HG02970 (cell line): ENCODE data around the gene ESRRB.

Source experiments
- ATAC-seq: cut with Tn5 transposase; IDR thresholded peaks from one replicate; pipeline ENCODE4 v1.9.1; 2021; ENCODE audit warnings: mild to moderate bottlenecking, moderate library complexity, moderate number of reproducible peaks; ENCODE audit not compliant: unreplicated experiment, low FRiP score

ESRRB gene

DNA sequence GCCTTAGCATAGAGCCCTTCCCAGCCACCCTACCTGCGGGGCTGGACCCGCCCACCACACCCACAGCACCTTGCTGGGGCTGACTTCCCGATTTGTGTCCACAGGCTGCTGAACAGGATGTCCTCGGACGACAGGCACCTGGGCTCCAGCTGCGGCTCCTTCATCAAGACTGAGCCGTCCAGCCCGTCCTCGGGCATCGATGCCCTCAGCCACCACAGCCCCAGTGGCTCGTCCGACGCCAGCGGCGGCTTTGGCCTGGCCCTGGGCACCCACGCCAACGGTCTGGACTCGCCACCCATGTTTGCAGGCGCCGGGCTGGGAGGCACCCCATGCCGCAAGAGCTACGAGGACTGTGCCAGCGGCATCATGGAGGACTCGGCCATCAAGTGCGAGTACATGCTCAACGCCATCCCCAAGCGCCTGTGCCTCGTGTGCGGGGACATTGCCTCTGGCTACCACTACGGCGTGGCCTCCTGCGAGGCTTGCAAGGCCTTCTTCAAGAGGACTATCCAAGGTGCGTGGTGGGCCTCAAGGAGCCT lies 63.4 kb downstream of the ESRRB start:
- no peak for ATAC-seq

DNA sequence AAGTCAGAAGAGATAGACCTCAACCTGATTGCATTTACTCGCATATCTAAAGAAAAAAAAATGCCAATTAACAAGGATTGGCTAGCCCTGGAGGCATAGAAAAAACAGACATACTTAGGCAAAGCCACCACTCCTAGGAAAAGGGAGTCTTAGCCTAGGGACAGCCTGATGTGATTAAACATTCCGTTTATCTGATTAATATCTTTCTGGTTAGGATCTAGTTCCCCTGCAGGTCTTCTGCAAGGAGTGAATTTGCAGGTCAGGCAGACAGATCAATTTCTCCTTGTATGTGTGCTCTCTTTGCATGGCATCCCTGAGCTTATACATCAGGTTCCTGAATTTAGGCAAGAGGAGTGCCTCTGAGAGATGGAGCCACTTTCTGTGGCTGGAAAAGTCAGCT lies 70.5 kb downstream of the ESRRB start:
- ATAC-seq, result no peak

DNA sequence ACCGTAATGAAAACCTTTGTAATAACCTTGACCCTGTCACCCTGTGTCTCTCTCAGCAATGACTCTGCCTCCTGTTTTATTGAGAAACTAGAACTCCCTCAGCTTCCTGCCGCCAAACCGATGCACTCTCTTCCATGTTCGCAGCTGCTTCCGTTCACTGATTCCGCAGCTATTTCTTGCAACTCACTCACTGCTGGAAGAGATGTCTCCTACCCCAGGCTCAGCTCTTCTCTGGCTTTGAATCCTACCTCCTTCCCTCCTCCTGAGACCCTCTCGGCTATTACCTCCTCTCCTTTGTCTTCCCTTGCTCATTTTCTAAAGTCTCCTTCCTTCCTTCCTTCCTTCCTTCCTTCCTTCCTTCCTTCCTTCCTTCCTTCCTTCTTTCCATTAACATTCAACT lies 71.0 kb downstream of the ESRRB start:
- no peak for ATAC-seq

DNA sequence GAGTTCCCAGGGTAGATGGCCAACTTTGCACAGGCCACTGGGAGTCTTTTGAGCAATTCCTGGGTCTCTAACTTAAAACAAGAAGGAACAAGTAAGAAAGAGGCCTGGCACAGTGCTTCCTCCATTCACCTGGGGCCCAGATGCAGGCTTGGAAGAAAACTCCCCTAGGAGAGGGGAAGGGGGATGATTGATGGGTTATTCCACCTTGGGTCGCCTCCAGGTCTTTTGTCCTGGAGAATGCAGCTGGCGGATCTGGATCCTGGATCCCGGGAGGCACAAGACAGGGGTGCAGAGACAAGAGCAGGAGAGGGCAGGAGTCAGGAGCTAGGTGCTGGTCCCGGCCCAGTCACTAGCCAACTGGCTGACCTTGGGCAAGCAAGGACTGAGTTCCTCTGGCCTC lies 74.5 kb downstream of the ESRRB start:
- ATAC-seq, result no peak

DNA sequence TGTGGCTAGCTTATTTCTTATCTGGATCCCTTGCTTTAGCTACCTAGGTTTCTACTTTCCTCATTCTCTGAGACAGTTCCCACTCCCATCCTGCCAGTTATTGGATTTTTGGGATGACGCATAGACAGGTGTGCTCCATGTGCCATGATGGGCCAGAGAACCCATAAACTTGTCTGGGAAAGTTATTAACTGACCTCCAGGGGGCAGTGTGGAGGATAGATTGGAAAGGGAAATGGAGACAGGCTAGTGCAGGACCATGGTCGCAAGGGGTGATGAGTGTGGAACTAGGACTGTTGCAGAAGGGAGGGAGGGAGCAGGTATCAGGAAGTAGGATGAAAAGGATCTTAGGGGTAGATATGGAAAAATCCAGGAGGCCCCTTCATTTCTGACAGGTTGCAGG lies 80.3 kb downstream of the ESRRB start:
- no peak for ATAC-seq

DNA sequence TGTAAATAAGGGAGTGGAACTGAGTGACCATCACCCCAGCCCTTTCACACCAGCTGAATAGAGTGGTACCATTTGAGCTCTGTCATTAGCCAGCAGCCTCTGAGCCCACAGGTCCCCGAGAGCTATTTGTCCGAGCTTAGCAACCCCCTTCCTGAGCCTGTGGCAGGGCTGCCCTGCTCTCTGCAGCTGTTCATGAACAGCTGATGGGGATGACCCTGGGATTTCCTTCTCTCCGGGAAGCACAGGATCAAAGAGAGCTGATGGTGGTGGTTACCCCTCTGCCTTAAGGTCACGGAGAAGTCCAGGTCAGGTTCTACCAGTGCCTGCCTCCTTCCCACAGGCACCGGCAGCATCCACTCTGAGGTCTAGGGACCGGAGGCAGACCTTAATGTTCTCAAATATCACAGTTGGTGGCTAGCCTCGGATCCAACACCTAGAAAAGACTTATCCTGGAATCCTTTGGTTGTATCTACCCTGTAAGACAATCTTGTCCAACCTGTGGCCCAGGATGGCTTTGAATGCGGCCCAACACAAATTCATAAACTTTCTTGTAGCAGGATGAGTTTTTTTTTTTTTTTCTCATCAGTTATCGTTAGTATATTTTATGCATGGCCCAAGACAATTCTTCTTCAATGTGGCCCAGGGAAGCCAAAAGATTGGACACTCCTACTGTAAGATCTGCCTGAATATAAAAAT lies 81.1 kb downstream of the ESRRB start:
- no peak for ATAC-seq

DNA sequence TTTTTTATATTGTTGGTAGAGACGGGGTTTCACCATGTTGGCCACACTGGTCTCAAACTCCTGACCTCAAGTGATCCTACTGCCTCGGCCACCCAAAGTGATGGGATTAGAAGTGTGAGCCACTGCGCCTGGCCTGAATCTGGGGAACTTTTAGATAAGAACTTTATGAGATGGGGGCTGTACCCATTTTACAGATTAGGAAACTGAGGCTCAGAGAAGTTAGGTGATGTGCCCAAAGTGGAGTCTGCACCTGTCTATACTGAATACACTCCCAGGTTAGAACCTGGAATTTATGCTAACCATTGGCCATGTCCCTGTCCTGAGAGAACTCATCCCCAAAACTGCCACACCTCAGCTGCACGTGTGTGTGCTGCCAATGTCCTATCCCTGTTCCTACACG lies 81.9 kb downstream of the ESRRB start:
- ATAC-seq, result no peak

DNA sequence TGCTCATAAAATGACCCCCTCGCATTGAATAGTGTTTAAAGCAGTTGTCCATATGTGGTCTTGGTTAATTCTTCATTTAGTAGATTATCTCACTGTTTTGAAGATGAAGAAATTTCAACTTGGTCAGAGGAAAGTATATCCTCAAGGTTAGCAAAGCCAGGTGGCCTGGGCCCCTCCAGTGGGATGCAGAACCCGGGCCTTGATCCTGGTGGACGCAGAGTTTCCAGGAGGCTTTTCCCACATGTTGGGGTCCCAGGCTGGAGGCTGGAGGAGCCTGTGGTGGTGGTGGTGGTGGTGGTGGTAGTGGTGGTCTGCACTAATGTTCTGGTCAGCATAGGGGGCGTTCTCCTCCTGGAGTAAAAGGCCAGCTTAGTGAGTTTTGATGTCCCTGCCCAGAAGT lies 85.9 kb downstream of the ESRRB start:
- no peak for ATAC-seq

DNA sequence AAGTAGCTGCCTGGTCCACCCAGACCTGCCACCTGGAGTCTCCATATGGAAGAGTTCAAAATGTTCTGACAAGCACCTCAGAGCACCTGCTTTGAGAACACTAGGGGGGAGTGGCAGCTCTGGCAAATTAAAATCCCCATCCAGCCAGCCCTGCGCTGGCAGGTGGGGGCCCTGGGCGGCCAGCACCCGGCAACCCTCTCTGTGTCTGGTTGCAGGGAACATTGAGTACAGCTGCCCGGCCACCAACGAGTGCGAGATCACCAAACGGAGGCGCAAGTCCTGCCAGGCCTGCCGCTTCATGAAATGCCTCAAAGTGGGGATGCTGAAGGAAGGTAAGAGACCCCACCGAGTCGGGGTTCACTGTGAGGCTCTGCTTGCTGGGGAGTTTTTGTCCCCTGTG lies 86.4 kb downstream of the ESRRB start:
- no peak for ATAC-seq

DNA sequence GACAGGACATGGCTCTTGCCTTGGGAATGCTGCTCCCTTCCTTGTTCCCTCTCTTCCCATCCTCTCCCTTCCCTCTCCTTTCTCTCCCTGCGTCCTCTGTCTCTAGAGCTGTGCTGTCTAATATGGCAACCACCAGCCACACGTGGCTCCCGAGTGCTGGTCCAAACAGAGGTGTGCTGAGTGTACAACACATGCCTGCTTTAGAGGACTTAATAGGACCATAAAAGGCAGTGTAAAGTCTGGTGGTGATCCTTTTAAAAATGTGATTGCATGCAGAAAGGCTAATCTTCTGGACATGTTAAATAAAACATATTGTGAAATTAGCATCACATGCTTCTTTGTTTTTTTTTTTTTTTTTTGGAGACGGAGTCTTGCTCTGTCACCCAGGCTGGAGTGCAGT lies 87.2 kb downstream of the ESRRB start:
- no peak for ATAC-seq

DNA sequence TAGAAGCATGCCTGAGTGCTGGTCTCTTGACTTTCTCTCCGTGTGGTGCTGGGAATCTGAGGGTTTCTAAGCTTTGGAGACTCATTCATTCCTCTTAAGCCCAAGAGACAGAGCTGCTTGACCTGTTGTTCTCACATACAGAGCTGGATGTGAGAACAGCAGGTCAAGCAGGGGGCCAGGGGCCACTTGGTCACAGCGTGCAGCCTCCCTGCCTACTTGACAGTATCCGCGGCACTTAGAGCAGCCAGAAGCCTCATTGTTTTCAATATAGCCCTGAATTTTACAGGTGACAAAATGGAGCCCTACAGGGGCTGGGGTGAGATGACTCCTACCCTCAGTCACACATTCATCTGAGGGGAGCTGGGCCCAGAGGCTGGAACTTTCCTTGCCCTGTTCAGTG lies 88.9 kb downstream of the ESRRB start:
- ATAC-seq, result no peak

DNA sequence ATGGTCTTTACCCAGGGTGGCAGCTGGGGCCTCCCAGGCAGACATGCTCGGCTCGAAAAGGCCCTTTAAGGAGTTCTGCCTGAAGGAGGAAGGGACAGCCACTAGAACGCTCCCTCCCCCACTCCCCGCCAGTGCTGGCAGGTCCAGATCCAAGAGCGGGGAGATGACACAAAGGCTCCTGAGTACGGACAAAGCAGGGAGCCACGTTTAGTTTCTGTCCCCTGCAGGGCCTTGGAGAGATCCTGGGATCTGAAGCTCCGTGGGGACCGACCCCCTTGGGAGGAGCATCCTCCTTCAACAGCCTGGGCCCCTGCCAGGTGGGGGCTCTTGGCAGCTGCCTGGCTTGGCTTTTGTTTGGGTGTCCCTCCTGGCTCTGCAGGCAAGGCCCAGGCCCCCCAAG lies 89.7 kb downstream of the ESRRB start:
- ATAC-seq, result no peak

DNA sequence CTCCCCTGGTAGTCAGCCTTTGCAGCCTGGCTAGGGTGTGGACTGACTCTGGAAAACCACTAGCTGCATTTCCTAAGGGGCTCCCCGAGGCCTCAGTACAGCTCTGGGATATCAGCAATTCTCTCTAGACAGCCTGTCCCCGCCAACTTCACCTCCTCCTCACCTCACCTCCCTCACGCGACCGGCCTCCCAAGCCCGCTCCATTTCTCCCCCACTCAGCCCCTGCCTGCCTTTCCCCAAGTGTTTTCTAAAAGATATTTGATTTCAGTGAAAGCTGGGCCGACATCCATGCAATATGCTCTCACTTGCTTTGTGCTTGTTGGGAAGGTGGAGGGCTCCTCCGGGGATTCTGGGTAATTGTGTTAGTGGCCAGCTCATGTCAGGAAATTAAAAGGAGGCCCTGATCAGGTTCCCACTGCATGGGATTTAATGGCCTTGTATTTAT lies 91.8 kb downstream of the ESRRB start:
- ATAC-seq, result no peak

DNA sequence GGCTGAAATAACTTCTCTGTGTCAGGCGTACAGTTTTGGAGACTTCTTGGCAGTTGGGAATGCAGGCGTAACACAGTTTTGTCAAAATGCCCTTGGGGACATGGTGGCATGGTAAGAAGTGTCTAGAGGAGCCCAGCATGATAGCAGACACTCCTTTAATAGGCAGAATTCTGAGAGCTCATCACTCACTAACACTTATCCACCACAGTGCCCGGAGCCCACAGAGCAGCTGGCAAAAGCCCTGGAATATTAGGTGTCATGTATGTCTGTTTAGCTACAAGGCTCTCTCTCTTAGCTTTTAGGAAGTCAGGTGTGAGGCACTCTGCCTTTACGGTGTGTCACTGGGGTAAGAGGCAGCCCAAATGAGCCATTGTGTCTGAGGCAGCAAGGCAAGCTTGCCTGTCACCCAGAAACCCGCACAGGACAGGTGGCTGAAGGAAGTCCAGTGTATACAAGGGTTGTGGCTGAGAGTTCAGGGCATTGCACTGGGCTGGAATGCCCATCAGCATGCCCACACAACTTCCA lies 96.3 kb downstream of the ESRRB start:
- no peak for ATAC-seq

DNA sequence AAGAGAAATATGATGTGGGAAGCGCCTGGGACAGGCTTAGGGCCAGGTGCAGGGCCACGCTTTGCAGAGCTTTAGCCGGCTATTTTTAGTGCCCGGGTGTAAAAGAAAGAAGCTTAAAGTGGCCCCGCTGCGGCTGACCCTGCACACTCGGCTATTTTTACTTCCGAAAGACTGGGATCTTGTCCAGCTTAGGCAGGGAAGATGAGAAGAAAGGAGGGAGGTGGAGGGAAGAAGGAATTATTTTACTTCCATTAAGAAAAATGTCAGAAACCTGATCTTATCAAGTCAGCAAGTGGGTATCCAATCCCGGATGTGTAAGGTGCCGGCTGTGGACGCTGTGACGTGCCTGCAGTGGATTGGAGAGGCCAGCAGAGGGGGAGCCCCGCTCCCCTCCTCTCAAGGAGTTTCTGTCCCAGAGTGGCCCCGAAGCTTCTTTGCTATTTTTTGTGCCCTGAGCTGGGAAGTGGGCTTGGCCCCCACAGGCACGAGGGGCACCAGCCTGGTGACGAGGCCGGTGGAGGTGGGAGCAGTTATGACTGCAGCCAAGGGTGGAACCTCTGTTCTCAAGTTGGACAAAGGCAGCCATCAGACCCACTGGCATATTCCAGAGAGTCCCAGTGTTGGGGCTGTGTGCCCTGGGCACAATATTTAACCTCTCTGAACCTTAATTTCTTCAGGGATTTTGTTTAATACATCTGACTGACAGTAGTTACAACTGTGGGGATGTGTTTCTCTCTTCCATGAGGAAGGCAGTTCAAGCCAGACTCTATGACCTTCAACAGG lies 97.7 kb downstream of the ESRRB start:
- ATAC-seq, result no peak

DNA sequence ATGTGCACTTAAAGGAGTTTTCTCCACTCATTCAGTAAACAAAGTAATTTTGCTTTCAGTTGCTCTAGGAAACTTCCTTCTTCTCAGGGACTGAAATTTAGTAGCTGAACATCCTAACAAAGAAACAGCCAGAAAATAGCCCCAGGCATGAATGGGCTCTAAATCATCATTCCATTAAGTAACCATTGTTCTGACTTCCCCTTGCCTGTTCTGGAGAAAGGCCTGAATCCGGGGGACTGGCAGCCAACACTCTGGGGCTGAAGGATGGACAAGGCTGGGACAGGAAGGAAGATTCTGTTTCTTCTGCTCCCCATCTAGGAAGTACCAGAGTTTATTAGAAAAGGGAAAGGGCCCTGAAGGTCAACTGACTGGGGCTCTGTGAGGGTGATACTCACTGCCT lies 104.5 kb downstream of the ESRRB start:
- ATAC-seq, result no peak

DNA sequence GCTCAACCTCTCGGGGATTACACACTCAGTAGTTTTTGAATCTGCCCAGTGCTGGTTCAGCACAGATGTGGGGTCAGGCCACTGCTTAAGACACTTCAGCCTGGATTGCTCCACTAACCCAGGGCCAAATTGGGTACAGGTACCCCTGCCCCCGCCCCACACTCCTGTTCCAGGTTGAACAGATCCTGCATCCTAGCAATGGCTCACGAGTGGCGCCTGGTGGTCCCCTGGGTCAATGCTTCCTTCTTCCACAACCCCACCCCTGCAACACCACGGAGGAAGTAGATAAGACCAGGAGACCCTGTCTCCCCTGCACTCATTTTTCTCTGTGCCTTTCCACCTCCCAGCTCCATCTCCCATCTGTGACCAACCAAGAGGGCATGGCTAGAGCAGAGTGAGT lies 108.4 kb downstream of the ESRRB start:
- no peak for ATAC-seq

DNA sequence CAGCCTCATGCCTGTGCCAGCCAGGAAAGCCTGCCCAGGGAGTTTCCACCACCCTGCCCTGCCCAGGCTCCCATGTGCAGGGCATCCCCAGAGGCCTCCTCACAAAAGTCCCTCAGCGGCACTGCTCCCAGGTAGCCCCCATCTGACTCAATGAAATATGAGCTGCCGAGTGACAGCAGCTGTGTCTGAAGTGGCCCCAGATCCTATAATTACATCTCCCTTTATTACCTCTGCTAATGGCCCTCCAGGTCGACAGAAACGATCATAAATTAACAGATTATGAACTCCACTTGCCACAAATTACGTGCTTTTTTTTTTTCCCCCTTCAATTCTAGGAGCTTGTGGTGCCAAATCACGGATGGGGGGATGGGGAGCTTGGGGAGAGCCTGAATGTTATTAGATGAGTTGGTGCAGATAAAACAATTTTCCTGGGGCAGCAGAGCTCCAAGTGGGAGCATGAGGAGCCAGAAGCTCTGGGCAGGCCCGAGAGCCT lies 110.4 kb downstream of the ESRRB start:
- ATAC-seq, result no peak

DNA sequence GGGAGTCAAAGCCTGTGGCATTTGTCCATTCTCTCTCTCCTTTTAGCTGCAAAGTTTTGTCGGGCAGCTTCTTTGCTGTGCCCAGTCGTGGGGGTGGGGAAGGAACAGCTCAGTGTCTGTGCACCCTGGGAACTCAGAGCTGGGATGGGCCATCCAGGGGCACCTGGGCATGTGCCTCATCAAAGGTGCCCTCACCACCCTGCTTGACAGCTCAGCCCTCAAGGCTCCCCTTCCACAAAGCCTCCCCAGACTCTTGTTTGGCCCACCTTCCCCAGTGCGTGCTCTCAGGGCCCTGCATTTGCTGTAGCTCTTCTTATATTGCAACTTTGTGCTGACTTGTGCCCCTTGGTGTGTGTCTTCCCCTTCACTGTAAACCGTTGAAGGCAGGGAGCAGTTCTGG lies 112.6 kb downstream of the ESRRB start:
- no peak for ATAC-seq

DNA sequence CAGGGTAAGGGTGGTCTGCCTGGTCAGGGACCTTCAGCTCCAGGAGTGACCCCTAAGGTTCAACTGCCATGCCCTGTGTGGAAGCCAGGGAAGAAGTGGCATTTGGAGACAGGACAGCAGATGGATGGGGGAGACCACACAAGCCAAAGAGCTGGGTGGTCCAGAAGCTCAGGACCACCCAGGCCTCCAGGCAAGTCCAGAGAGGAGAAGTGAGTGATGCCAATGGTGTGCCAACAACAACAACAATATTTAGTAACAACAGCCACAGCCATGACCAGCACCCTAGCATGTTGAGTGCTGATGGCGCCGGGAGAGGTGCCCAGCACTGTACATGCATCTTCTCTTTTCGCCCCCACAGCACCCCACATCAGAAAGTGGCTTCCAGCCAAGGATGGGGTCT lies 113.7 kb downstream of the ESRRB start:
- ATAC-seq, result no peak

DNA sequence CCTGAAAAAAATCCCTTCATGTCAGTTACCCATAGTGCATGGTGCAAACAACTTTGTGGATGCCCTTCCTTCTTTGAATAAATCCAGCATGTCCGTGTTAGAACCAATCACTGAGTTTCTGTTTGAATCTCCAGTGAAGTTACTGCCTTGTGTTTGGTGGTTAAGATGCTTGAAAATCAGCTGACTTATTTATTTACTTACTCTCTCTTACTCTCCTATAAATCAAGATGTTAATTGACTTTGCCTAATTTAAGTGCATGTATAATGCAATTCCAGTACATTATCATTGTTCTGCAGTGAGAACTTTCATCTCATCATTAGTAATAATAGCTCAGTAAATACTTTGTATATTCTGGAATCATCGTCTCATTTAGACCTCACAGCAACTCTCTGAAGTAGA lies 114.2 kb downstream of the ESRRB start:
- ATAC-seq, result no peak

DNA sequence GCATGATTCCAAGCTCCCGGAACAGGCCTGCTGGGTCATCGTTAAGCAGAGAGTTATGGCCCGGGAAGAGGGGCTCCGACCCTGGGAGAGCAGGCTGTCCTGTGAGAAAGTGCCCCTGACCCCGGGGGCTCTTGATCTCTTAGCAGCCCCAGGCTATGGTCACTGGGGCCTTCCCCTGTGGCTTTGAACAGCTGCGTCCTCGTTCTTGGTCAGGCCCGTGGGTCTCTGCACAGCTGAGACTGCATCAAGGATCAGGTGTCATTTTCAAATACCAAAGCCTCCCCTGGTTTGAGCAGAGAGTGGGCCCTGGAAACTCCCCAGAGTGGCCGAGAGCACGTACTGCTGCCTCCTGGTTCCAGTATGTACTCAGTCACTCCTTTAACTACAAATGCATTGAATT lies 114.8 kb downstream of the ESRRB start:
- ATAC-seq, result no peak
